ENCODE measurements around the gene ATCAY.
A peak's percentile ranks its signal among the peaks of the same experiment; 100 is the strongest.
"Not testable (repeated sequence)": the region's sequence is repeated elsewhere in the genome, so short reads cannot be mapped to it uniquely, and the experiment has no call there.

ATCAY gene

DNA sequence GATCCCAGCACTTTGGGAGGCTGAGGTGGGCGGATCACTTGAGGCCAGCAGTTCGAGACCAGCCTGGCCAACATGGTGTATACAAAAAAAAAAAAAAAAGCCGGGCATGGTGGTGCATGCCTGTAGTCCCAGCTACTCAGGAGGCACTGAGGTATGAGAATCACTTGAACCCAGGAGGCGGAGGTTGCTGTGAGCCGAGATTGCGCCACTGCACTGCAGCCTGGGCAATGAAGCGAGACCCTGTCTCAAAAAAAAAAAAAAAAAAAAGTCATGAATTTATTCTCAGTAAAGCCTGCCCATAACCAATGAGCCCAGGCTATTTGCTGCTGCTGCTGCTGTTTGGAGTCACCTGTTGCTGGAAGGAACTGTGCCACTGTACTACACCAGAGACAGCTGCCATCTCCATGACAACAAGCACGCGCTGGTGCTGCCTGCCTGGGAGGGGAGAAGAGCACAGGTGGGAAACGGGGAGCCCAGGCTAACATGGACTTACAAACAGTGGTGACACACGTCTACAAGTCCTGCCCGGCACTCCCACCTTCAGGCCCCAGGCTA lies 23.0 kb upstream of the ATCAY start:
- DNase-seq: no peak

DNA sequence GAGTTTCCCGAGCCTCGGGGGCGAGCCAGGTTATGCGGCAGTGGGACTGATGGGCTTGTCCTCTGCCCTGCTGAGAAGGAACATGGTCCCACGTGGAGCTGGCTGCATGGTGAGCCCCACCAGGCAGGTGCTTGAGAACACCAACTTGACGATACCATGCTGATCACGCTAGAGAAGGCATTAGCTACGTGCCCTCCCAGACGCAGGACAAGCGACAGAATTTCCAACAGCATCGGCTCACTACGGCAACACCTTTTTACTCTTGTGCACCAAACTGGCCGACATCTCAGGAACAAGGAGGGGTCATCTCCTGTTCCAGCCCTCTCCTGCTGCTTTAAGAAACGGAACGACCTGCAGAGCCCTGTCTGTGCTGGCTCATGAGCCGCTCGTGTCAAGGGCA lies 20.0 kb upstream of the ATCAY start:
- DNase-seq: no peak

DNA sequence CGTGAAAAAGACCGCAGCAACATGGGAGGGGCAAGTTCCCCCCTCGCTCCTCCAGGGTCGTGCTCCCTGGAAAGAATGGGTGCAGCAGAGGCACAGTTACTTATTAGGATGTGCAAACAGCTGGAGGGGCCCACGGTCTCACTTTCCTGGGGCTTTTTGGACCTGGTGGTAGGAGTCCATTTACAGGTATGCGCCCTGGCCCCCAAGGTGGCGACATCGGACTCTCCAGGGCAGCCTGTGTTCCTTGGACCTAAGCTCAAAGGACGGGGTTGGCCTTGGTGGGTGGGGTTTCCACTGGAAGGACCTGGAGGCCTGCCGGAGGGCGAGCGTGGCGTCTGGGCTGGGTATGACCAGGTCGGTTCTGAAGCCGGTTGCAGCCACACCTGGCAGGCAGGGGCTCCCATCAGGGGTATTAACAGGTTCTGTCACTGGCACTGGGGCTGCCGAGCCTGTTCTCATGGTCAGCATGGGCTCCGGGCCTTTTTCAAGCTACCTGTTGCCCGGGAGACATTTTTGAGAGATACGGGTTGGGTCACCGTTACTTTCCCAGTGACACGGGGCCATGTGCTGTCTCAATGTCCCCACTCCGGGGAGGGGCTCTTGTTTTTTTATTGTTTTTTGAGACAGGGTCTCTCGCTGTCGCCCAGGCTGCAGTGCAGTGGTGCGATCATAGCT lies 17.5 kb upstream of the ATCAY start:
- no peak for DNase-seq

DNA sequence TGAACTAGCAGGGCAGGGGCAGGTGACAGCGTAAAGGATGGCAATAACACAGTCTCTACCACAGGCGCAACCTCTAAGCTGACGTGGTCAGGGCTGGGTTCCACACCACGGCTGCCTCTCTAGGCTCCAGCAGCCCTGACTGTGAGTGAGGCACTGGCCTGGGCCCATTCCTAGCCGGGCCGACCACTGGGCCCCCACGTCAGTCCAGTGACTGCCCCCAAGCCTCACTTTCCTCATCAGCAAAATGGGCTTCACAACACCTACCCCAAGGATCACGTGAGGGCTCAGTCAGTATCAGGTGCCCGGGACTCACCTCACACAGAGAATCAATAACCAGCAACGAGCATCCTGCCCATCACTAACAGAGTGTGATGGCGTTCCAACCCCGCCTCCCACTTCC lies 16.8 kb upstream of the ATCAY start:
- no peak for DNase-seq

- no peak for DNase-seq
These were observed 13.4 kb upstream of the ATCAY start for GRCh38 chr19:3866910-3867638.

GRCh38 chr19:3867971-3868769 lies 12.3 kb upstream of the ATCAY start:
- no peak for DNase-seq

DNA sequence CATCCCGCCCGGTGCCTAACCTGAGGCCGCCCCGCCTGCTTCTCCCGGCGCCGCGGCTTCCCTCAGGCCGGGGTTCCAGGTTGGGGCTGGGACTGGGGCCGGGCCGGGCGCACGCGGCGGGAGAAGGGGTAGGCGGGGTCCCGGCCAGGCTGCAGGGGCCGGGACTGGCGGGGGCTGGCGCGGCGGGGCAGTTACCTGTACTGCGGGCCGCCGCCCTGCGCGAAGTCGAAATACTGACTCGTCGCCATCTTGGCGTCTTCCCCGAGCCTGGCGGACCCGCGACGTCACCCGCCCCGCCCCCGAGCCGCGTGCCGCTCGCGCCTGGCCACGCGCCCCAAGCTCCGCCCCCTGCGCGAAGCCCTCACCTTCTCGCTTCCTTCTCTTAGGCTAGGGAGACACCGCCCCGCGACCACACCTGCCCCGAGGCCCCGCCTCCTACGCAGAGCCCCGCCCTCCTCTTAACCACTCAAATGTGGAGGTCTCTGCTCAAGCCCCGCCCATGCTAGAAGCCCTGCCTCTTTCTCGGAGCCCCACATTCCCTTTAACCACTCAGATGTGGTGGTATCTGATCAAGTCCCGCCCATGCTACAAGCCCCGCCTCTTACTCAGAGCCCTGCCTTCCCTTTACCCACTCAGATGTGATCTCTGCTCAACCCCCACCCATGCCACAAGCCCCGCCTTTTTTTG lies 11.6 kb upstream of the ATCAY start, which contains the start of gene ZFR2:
Gene ZFR2, minus strand, starts transcription at position 269 of the 687 bp plus-strand sequence. Its CDS starts 21 bp downstream, at position 248.
- peak; percentile 50 for DNase-seq

GRCh38 chr19:3873151-3873550 lies 7.3 kb upstream of the ATCAY start:
- DNase-seq: no peak

GRCh38 chr19:3874695-3875094 lies 5.8 kb upstream of the ATCAY start:
- not testable (repeated sequence) for DNase-seq

- DNase-seq: no peak
These were observed 829 bp upstream of the ATCAY start for GRCh38 chr19:3879656-3880055.

DNA sequence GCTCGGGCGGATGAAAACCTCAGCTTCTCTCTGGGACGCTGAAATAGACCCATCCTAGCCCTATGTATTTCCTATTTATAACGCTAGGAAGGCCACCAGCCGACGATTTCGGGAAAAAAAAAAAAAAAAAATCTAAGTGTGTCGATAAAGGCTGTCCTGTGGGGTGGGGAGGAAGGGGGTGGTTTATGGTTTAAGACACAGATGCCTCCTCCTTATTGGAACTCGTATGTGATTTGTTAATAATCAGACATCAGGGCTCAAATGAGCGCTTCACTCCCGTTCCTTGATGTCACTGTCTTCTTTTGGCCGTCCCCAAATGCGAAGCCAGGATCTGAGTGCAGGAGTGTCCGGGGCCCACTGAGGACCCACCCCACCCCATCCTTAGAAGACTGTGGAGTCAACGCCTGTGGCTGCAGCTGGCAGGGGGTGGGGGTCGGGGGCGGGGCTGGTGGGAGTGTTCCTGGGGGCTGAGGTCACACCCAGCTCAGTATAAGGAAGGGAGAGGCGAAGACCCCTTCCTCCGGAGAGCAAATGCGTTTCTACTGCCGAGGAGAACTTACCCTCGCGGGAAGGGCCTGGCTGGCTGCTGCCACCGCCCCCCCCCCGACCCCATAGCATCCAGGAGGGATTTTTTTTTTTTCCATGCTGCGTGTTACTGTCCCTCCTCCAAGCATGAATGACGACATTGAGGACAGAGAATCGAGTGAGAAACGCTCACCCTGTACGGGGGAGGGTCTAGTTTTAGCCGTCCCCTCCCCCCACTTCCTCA lies 971 bp downstream of the ATCAY start:
- no peak for DNase-seq

DNA sequence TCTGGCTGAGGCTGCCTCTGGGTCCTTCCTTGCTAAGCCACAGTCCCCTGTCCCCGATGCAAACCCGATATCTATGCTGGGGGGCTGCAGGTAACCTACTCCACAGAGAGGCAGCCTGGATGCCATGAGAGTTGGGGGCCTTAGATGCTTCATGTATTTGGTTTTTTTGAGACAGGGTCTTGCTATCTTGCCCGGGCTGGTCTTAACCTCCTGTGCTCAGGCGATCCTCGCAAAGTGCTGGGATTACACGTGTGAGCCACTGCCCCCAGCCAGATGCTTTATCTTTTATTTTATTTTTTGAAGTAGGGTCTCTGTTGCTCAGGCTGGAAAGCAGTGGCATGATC lies 1.5 kb downstream of the ATCAY start:
- DNase-seq: no peak

- DNase-seq: no peak
These were observed 10.1 kb downstream of the ATCAY start for GRCh38 chr19:3890591-3890990.

DNA sequence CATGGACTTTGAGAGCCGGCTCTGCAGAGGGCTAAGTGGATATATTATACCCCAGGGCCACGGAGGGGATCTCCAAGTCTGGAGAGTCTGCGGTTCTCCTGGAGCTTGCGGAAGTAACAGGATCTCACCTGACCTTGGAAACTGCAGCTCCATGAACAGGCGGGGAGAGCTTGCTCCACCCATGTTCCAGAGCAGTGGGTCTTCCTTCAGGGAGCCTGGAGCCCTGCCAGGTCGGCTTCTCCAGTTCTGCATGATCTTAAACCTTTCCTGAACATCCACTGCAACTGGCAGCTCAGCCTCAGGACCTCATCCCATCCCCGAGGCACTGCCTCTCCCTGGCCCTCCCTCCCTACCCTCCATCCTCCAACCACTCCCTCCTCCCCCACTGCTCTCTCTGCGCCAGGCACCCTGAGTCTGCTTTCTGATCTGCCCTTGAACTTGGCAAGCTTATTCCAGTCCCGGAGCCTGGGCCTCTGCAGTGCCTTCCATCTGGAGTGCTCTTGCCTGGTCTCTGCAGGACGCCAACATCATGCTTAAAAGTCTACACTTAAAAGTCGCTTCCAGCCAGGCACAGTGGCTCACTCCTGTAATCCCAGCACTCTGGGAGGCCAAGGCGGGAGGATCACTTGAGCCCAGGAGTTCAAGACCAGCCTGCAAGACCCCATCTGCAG lies 13.2 kb downstream of the ATCAY start:
- DNase-seq: no peak

DNA sequence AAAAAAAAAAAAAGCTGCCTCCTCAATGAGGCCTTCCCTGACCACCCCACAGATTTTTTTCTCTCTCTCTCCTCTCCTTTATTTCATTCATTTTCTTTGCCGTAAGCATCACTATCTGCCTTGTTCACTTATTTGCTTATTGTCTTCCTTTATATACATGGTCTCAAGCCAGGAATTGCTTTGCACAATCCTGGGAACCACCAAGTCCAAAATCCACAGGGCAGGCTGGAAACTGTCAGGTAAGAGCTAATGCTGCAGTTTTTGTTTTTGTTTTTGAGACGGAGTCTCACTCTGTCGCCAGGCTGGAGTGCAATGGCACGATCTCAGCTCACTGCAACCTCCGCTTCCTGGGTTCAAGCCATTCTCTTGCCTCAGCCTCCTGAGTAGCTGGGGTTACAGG lies 14.5 kb downstream of the ATCAY start:
- not testable (repeated sequence) for DNase-seq

- no peak for DNase-seq
These were observed 15.3 kb downstream of the ATCAY start for GRCh38 chr19:3895788-3896187.

GRCh38 chr19:3897936-3898335 lies 17.5 kb downstream of the ATCAY start:
- DNase-seq: no peak

DNA sequence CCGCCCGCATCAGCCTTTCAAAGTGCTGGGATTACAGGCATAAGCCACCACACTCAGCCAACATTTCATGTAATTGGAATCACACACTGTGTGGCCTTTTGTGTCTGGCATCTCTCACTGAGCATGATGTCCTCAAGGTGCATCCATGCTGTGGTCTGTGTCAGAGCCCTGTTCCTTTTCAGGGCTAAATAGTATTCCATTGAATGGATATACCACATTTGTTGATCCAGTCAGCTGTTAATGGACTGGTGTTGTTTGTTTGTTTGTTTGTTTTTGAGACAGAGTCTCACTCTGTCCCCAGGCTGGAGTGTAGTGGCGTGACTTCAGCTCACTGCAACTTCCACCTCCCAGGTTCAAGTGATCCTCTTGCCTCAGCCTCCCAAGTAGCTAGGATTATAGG lies 17.9 kb downstream of the ATCAY start:
- no peak for DNase-seq

- no peak for DNase-seq
These were observed 19.2 kb downstream of the ATCAY start for GRCh38 chr19:3899531-3900294.

GRCh38 chr19:3902317-3902973 lies 22.0 kb downstream of the ATCAY start:
- no peak for DNase-seq

All from activated naive CD4-positive, alpha-beta T cell treated with anti-CD3 and anti-CD28 coated beads, Interleukin-2, amount 50 U/mL, for 16 hours (primary cell).